ENCODE data around the gene EGFL6.

DNA sequence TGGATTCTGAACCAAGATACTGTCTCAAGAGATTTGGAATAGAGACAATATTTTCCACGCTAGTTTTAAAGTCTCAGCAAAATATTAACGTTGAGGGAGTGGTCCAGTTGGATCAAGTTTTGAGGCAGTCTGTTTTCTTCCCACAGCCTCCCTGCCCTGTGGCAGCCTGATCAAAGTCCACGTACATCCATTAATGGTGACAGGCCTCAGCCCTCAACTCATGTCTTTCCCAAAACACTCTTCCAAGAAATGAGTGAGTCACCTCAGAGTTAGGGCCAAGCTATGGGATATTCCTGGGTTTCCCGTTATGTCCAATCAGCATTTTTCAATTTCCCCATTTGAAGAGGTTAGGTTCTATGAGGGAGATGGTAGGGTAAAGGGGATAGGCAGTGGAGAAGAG, 28.5 kb downstream of the EGFL6 start:
- TF ChIP-seq POLR2A (IDR thresholded peaks at IDR 0.05) (no peak), EP300 (IDR thresholded peaks at IDR 0.05) (peak in 1 of 4 donors; percentile 14), POLR2AphosphoS5 (IDR thresholded peaks at IDR 0.05) (peak in 1 of 2 donors; percentile 34)
- TF ChIP-seq, protein P1, sequence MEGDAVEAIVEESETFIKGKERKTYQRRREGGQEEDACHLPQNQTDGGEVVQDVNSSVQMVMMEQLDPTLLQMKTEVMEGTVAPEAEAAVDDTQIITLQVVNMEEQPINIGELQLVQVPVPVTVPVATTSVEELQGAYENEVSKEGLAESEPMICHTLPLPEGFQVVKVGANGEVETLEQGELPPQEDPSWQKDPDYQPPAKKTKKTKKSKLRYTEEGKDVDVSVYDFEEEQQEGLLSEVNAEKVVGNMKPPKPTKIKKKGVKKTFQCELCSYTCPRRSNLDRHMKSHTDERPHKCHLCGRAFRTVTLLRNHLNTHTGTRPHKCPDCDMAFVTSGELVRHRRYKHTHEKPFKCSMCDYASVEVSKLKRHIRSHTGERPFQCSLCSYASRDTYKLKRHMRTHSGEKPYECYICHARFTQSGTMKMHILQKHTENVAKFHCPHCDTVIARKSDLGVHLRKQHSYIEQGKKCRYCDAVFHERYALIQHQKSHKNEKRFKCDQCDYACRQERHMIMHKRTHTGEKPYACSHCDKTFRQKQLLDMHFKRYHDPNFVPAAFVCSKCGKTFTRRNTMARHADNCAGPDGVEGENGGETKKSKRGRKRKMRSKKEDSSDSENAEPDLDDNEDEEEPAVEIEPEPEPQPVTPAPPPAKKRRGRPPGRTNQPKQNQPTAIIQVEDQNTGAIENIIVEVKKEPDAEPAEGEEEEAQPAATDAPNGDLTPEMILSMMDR (IDR thresholded peaks at IDR 0.05): no peak

All from upper lobe of left lung (tissue), 4 donors.